Neural progenitor cell (in vitro differentiated cells): Measurements from ENCODE around the gene FKBP15. TPM values are rescaled to one million over a fixed set of nuclear protein-coding genes. Genes with fewer than 3 reads are reported as not detected.

Source experiments
- DNase-seq: peaks from one replicate; pipeline ENCODE4 v3.0.0-alpha.2; 2016; ENCODE audit warnings: low spot score
- H2AFZ ChIP-seq: fragments of 200-600 bp; sonication (generic); replicated peaks from 2 replicates; pipeline ENCODE4 v1.6.1; 2016; ENCODE audit warnings: antibody characterized with exemption
- H3F3A ChIP-seq: fragments of 200-600 bp; sonication (generic); 2 replicates; pipeline ENCODE4 v1.6.1; 2016; ENCODE audit warnings: antibody characterized with exemption, low read depth
- H3K27ac ChIP-seq: fragments of 200-600 bp; sonication (generic); 2 replicates; pipeline ENCODE4 v1.5.1; 2016; ENCODE audit warnings: mild to moderate bottlenecking
- H3K27me3 ChIP-seq: fragments of 200-600 bp; sonication (generic); 2 replicates; pipeline ENCODE4 v1.6.1; 2016; ENCODE audit warnings: mild to moderate bottlenecking, moderate library complexity
- H3K36me3 ChIP-seq: fragments of 200-600 bp; sonication (generic); 2 replicates; pipeline ENCODE4 v1.5.1; 2016
- H3K4me1 ChIP-seq: fragments of 200-600 bp; sonication (generic); 2 replicates; pipeline ENCODE4 v1.6.1; 2016; ENCODE audit warnings: mixed run types
- H3K4me2 ChIP-seq: fragments of 200-600 bp; sonication (generic); 2 replicates; pipeline ENCODE4 v1.6.1; 2016
- H3K4me3 ChIP-seq: fragments of 200-600 bp; sonication (generic); 2 replicates; pipeline ENCODE4 v1.5.1; 2016
- H3K79me2 ChIP-seq: fragments of 200-600 bp; sonication (generic); 2 replicates; pipeline ENCODE4 v1.6.1; 2016; ENCODE audit warnings: low read depth
- H3K9ac ChIP-seq: fragments of 200-600 bp; sonication (generic); 2 replicates; pipeline ENCODE4 v1.6.1; 2016
- H3K9me3 ChIP-seq: fragments of 200-600 bp; sonication (generic); 2 replicates; pipeline ENCODE4 v1.5.1; 2016; ENCODE audit warnings: low read depth
- H4K20me1 ChIP-seq: fragments of 200-600 bp; sonication (generic); 2 replicates; pipeline ENCODE4 v1.6.1; 2016; ENCODE audit warnings: low read depth
- H3K27ac Mint-ChIP-seq: 3 replicates; pipeline ENCODE4 v1.8.0; 2021; ENCODE audit warnings: mixed read lengths
- H3K27me3 Mint-ChIP-seq: 2 replicates; pipeline ENCODE4 v1.8.0; 2022; ENCODE audit warnings: low read depth, mild to moderate bottlenecking, inconsistent platforms, moderate library complexity, mixed read lengths; ENCODE audit not compliant: insufficient read depth
- H3K36me3 Mint-ChIP-seq: 3 replicates; pipeline ENCODE4 v1.8.0; 2021; ENCODE audit warnings: mixed read lengths
- H3K4me1 Mint-ChIP-seq: 3 replicates; pipeline ENCODE4 v1.8.0; 2021; ENCODE audit warnings: mixed read lengths
- H3K4me3 Mint-ChIP-seq: 3 replicates; pipeline ENCODE4 v1.8.0; 2021; ENCODE audit warnings: mild to moderate bottlenecking, moderate library complexity, mixed read lengths
- H3K9me3 Mint-ChIP-seq: 3 replicates; pipeline ENCODE4 v1.8.0; 2020; ENCODE audit warnings: mixed read lengths
- CTCF ChIP-seq: fragments of 200-600 bp; sonication (generic); IDR thresholded peaks from 2 replicates; pipeline ENCODE4 v1.5.1; 2017; ENCODE audit warnings: antibody characterized with exemption, mild to moderate bottlenecking
- EZH2 ChIP-seq: fragments of 200-600 bp; sonication (generic); IDR thresholded peaks from 2 replicates; pipeline ENCODE4 v1.6.1; 2017; ENCODE audit warnings: antibody characterized with exemption, mild to moderate bottlenecking, moderate library complexity
- EZH2phosphoT487 ChIP-seq: fragments of 200-600 bp; sonication (generic); IDR thresholded peaks from 2 replicates; pipeline ENCODE4 v1.6.1; 2017; ENCODE audit warnings: antibody characterized with exemption
- total RNA-seq: library from RNA; depleted of rRNA; stranded (reverse); fragments of >200 nt; gene quantifications from 2 replicates; pipeline ENCODE4 v1.2.3, GENCODE V29; 2015; ENCODE audit warnings: low replicate concordance

FKBP15 gene
- total RNA-seq, 1 donor from 2014 or later, result 25.5 TPM

- DNase-seq, result no peak
- peaks cover 9% of the 10 kb centered on the region for H3K27me3 Mint-ChIP-seq
- no peaks in the 10 kb centered on the region for H3F3A ChIP-seq
- H3K9me3 Mint-ChIP-seq, result peaks cover 23% of the 10 kb centered on the region
- H2AFZ ChIP-seq, result no peak overlapping the region
- no peak overlapping the region for H3K4me3 ChIP-seq
- H3K9me3 ChIP-seq, result no peaks in the 10 kb centered on the region
- H3K27ac Mint-ChIP-seq, result no peak overlapping the region
- no peaks in the 10 kb centered on the region for H3K36me3 ChIP-seq
- no peak overlapping the region for H3K9ac ChIP-seq
- H3K4me2 ChIP-seq, result no peak overlapping the region
- no peak overlapping the region for H3K4me3 Mint-ChIP-seq
- no peaks in the 10 kb centered on the region for H3K36me3 Mint-ChIP-seq
- H4K20me1 ChIP-seq, result no peaks in the 10 kb centered on the region
- no peak overlapping the region for H3K27ac ChIP-seq
- H3K4me1 Mint-ChIP-seq, result peaks cover 12% of the 10 kb centered on the region
- H3K79me2 ChIP-seq, result no peaks in the 10 kb centered on the region
- H3K4me1 ChIP-seq, result no peaks in the 10 kb centered on the region
- no peaks in the 10 kb centered on the region for H3K27me3 ChIP-seq
- TF ChIP-seq EZH2phosphoT487 (no peak), CTCF (no peak), EZH2 (no peak)
Measured at GRCh38 chr9:113139953-113140352, 81.1 kb downstream of the FKBP15 start.

DNA sequence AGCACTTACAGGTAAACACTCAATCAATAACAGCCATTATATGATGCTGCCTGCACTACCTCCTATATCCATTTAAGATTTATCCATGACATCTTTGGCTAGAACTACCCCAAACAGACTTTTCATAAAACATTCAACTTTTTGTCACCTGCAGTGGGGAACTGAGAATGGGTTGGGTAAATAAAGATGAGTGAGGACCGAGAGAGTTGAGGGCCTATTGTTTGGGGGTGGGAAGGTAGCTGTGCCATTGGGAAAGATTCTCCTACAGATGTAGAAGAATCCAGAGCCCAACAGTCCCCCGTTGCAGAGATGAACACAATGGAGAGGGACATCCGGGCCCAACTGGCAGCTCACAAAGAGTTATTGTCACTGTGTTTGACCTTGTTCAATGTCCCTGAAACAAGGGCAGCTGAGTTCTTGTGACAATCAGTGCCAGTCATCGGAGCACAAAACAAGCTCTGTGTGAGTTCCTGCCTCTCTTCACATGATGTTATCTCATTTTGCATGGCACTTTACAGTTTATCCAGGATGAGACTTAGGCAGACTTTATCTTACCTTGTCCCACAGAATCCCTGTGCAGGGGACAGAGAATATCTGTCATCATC, 81.8 kb downstream of the FKBP15 start:
- no peak overlapping the region for H3K27ac Mint-ChIP-seq
- H3K4me1 ChIP-seq, result no peaks in the 10 kb centered on the region
- H3K9me3 ChIP-seq, result no peaks in the 10 kb centered on the region
- H3K4me3 Mint-ChIP-seq, result no peak overlapping the region
- H3K4me2 ChIP-seq, result no peak overlapping the region
- H3K27me3 ChIP-seq, result no peaks in the 10 kb centered on the region
- H3K4me1 Mint-ChIP-seq, result peaks cover 12% of the 10 kb centered on the region
- TF ChIP-seq EZH2 (no peak), EZH2phosphoT487 (no peak), CTCF (no peak)
- H3K4me3 ChIP-seq, result no peak overlapping the region
- H3K9ac ChIP-seq, result no peak overlapping the region
- H3K27me3 Mint-ChIP-seq, result peaks cover 9% of the 10 kb centered on the region
- peaks cover 20% of the 10 kb centered on the region for H3K9me3 Mint-ChIP-seq
- no peak overlapping the region for H2AFZ ChIP-seq
- no peaks in the 10 kb centered on the region for H3K79me2 ChIP-seq
- no peaks in the 10 kb centered on the region for H3F3A ChIP-seq
- H3K27ac ChIP-seq, result no peak overlapping the region
- H3K36me3 ChIP-seq, result no peaks in the 10 kb centered on the region
- H3K36me3 Mint-ChIP-seq, result no peaks in the 10 kb centered on the region
- DNase-seq, result no peak
- no peaks in the 10 kb centered on the region for H4K20me1 ChIP-seq

- Histone ChIP-seq H3K4me3 (no peak overlapping the region), H3K27me3 (no peaks in the 10 kb centered on the region), H3K36me3 (no peaks in the 10 kb centered on the region), H4K20me1 (no peaks in the 10 kb centered on the region), H3F3A (no peaks in the 10 kb centered on the region), H3K79me2 (no peaks in the 10 kb centered on the region), H3K9ac (no peak overlapping the region), H3K27ac (no peak overlapping the region), H3K4me2 (no peak overlapping the region), H3K4me1 (no peaks in the 10 kb centered on the region), H2AFZ (no peak overlapping the region), H3K9me3 (no peaks in the 10 kb centered on the region)
- H3K27me3 Mint-ChIP-seq, result peaks cover 13% of the 10 kb centered on the region
- no peaks in the 10 kb centered on the region for H3K36me3 Mint-ChIP-seq
- H3K4me1 Mint-ChIP-seq, result peaks cover 12% of the 10 kb centered on the region
- peaks cover 20% of the 10 kb centered on the region for H3K9me3 Mint-ChIP-seq
- no peak overlapping the region for H3K4me3 Mint-ChIP-seq
- TF ChIP-seq EZH2phosphoT487 (no peak), CTCF (no peak), EZH2 (no peak)
- no peak overlapping the region for H3K27ac Mint-ChIP-seq
- no peak for DNase-seq
Measured at GRCh38 chr9:113138760-113139159, 82.3 kb downstream of the FKBP15 start.
